Natural killer cell (primary cell): ENCODE measurements around the gene DTNBP1. TPM values are rescaled to one million over a fixed set of nuclear protein-coding genes. Genes with fewer than 3 reads are reported as not detected.

Experiments
- ATAC-seq, 3 donors: fragments of 150-1000 bp in 2 of 3; fragments of 200-7000 bp in 1 of 3; cut with Tn5 transposase; 1 replicate in 1 of 3; 2 replicates in 2 of 3; pipeline ENCODE4 v1.10.0; 2021; ENCODE audit warnings: mild to moderate bottlenecking in 2 of 3, moderate library complexity in 2 of 3
- DNase-seq, 2 donors: peaks; one replicate each; pipeline versions ENCODE4 v3.0.0 to v3.0.0-alpha.2; 2013 to 2021; ENCODE audit warnings: mixed read lengths in 1 of 2
- H3K27ac ChIP-seq: one replicate; pipeline ENCODE4 v1.5.1; 2013; ENCODE audit warnings: mild to moderate bottlenecking, low read length
- H3K27me3 ChIP-seq: one replicate; pipeline ENCODE4 v1.6.1; 2013; ENCODE audit warnings: low read length; ENCODE audit not compliant: control insufficient read depth, insufficient read depth
- H3K36me3 ChIP-seq: one replicate; pipeline ENCODE4 v1.6.1; 2013; ENCODE audit warnings: low read length; ENCODE audit not compliant: control insufficient read depth, insufficient read depth
- H3K4me1 ChIP-seq: one replicate; pipeline ENCODE4 v1.6.1; 2013; ENCODE audit warnings: low read length; ENCODE audit not compliant: control insufficient read depth, insufficient read depth
- H3K4me3 ChIP-seq: one replicate; pipeline ENCODE4 v1.5.1; 2013; ENCODE audit warnings: low read length
- H3K9me3 ChIP-seq: one replicate; pipeline ENCODE4 v1.6.1; 2013; ENCODE audit warnings: low read length; ENCODE audit not compliant: control insufficient read depth, insufficient read depth
- H3K27ac Mint-ChIP-seq, 2 donors: one replicate each; pipeline ENCODE4 v1.8.0; 2022; ENCODE audit warnings: mild to moderate bottlenecking in 2 of 2, mixed read lengths in 2 of 2, moderate library complexity in 1 of 2
- H3K27me3 Mint-ChIP-seq, 2 donors: one replicate each; pipeline ENCODE4 v1.8.0; 2022; ENCODE audit warnings: low read depth in 2 of 2, mixed read lengths in 2 of 2
- H3K36me3 Mint-ChIP-seq: one replicate; pipeline ENCODE4 v1.8.0; 2022; ENCODE audit warnings: mixed read lengths
- H3K4me1 Mint-ChIP-seq, 2 donors: one replicate each; pipeline ENCODE4 v1.8.0; 2022; ENCODE audit warnings: mixed read lengths in 2 of 2
- H3K4me3 Mint-ChIP-seq: one replicate; pipeline ENCODE4 v1.8.0; 2022; ENCODE audit warnings: mild to moderate bottlenecking, moderate library complexity, mixed read lengths
- H3K9me3 Mint-ChIP-seq, 2 donors: one replicate each; pipeline ENCODE4 v1.8.0; 2022; ENCODE audit warnings: mixed read lengths in 2 of 2
- WGBS: methylation state at CpG from one replicate; pipeline ENCODE4 v1.1.7; 2013; ENCODE audit warnings: missing lambda C conversion rate; ENCODE audit not compliant: insufficient coverage; 5-methylcytosine and 5-hydroxymethylcytosine counted together
- intact Hi-C: fragments of 100-400 bp; cut with micrococcal nuclease; formaldehyde crosslinking; loops from one replicate; pipeline ENCODE4 v1.14.2; 2022
- total RNA-seq, 4 donors: library from RNA; stranded (reverse); fragments of 120-200 nt in 1 of 4; gene quantifications; one replicate each; pipeline versions ENCODE4 v1.2.3 to v1.2.4, GENCODE V29; 2013 to 2022
- TF ChIP-seq, protein P1 (sequence below): fragments of 200-600 bp; IDR thresholded peaks from one replicate; pipeline ENCODE4 v1.8.0; 2022; ENCODE audit warnings: antibody characterized with exemption

Gene DTNBP1
- total RNA-seq, 3 donors from 2014 or later (not counting 1 experiment from before 2014, with no cell fraction given), result 31.6 to 42.2 (median 38.4) TPM

DNA sequence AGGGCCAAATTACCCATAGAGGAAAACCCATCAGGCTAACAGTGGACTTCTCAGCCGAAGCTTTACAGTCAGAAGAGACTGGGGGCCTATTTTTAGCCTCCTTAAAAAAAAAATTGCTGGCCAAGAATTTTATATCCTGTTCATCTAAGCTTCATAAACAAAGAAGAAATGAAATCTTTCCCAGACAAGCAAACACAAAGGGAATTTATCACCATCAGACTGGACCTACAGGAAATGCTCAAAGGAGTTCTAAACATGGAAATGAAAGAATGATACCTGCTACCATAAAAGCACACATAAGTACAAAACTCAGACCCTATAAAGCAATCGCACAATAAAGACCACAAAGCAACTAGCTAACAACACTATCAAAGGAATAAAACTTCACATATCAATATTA lies 19.3 kb downstream of the DTNBP1 start:
- TF ChIP-seq, protein P1, sequence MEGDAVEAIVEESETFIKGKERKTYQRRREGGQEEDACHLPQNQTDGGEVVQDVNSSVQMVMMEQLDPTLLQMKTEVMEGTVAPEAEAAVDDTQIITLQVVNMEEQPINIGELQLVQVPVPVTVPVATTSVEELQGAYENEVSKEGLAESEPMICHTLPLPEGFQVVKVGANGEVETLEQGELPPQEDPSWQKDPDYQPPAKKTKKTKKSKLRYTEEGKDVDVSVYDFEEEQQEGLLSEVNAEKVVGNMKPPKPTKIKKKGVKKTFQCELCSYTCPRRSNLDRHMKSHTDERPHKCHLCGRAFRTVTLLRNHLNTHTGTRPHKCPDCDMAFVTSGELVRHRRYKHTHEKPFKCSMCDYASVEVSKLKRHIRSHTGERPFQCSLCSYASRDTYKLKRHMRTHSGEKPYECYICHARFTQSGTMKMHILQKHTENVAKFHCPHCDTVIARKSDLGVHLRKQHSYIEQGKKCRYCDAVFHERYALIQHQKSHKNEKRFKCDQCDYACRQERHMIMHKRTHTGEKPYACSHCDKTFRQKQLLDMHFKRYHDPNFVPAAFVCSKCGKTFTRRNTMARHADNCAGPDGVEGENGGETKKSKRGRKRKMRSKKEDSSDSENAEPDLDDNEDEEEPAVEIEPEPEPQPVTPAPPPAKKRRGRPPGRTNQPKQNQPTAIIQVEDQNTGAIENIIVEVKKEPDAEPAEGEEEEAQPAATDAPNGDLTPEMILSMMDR, result no peak
- 97% methylated on average over 2 of the region's 2 CpGs for WGBS
- peaks cover 12% of the 10 kb centered on the region for H3K36me3 ChIP-seq
- H3K4me3 ChIP-seq, result no peak overlapping the region
- DNase-seq (no peak), ATAC-seq (no peak)
- no peak overlapping the region for H3K27ac Mint-ChIP-seq
- intact Hi-C loops, result no loop called here
- H3K9me3 Mint-ChIP-seq, result peaks cover 0 to 4% of the 10 kb centered on the region in 2 donors
- H3K4me1 Mint-ChIP-seq, result peaks cover 50 to 78% of the 10 kb centered on the region in 2 donors
- H3K27ac ChIP-seq, result no peak overlapping the region
- no peaks in the 10 kb centered on the region for H3K27me3 Mint-ChIP-seq
- no peak overlapping the region for H3K4me3 Mint-ChIP-seq
- H3K27me3 ChIP-seq, result no peaks in the 10 kb centered on the region
- no peaks in the 10 kb centered on the region for H3K4me1 ChIP-seq
- peaks cover 34% of the 10 kb centered on the region for H3K36me3 Mint-ChIP-seq
- peaks cover 2% of the 10 kb centered on the region for H3K9me3 ChIP-seq

- peaks cover 27% of the 10 kb centered on the region for H3K36me3 Mint-ChIP-seq
- WGBS, result 82% methylated on average over 4 of the region's 4 CpGs
- DNase-seq, result no peak
- intact Hi-C loops, result no loop called here
- H3K9me3 Mint-ChIP-seq, result peaks cover 0 to 4% of the 10 kb centered on the region in 2 donors
- peaks cover 12% of the 10 kb centered on the region for H3K36me3 ChIP-seq
- no peaks in the 10 kb centered on the region for H3K27me3 ChIP-seq
- no peaks in the 10 kb centered on the region for H3K27me3 Mint-ChIP-seq
- H3K27ac ChIP-seq, result no peak overlapping the region
- H3K27ac Mint-ChIP-seq, result no peak overlapping the region
- peaks cover 2% of the 10 kb centered on the region for H3K9me3 ChIP-seq
- H3K4me1 ChIP-seq, result no peaks in the 10 kb centered on the region
- ATAC-seq, result peak in 2 of 3 donors; percentile 21 to 38
- no peak overlapping the region for H3K4me3 Mint-ChIP-seq
- no peak overlapping the region for H3K4me3 ChIP-seq
- H3K4me1 Mint-ChIP-seq, result peaks cover 50 to 67% of the 10 kb centered on the region in 2 donors
- TF ChIP-seq, protein P1, result no peak
Measured at GRCh38 chr6:15642276-15642675, 20.6 kb downstream of the DTNBP1 start.

DNA sequence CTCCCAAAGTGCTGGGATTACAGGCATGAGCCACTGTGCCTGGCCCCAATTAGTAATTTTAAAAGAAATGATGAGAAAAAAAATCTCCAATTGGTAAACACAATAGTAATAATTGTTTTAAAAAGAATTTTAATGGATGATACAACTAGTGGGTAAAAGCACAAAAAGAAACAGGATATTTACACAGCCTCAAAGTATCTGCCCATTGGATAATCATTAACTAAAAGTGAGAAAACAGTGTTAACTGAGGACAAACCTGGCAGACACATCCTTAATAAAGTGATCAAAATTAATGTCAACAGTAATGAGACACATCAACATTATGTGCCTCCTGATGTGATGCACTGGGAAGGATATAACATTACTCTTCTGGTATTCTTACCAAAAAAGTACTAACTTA lies 24.5 kb downstream of the DTNBP1 start:
- Mint-ChIP-seq H3K36me3 (peaks cover 9% of the 10 kb centered on the region), H3K27ac (no peak overlapping the region), H3K9me3 (no peaks in the 10 kb centered on the region), H3K4me3 (no peak overlapping the region), H3K4me1 (peaks cover 18 to 60% of the 10 kb centered on the region in 2 donors), H3K27me3 (no peaks in the 10 kb centered on the region)
- ATAC-seq (no peak), DNase-seq (no peak)
- no peak overlapping the region for H3K4me3 ChIP-seq
- peaks cover 11% of the 10 kb centered on the region for H3K36me3 ChIP-seq
- intact Hi-C loops, result no loop called here
- no peaks in the 10 kb centered on the region for H3K4me1 ChIP-seq
- H3K9me3 ChIP-seq, result peaks cover 1% of the 10 kb centered on the region
- TF ChIP-seq, protein P1, result no peak
- H3K27me3 ChIP-seq, result no peaks in the 10 kb centered on the region
- no peak overlapping the region for H3K27ac ChIP-seq

GRCh38 chr6:15631432-15631831 lies 31.4 kb downstream of the DTNBP1 start:
- 92% methylated on average over 1 of the region's 2 CpGs for WGBS
- Histone ChIP-seq H3K4me1 (peaks cover 11% of the 10 kb centered on the region), H3K4me3 (no peak overlapping the region), H3K36me3 (peaks cover 5% of the 10 kb centered on the region), H3K27me3 (no peaks in the 10 kb centered on the region), H3K9me3 (no peaks in the 10 kb centered on the region), H3K27ac (no peak overlapping the region)
- H3K27ac Mint-ChIP-seq, result no peak overlapping the region
- no peak for DNase-seq
- ATAC-seq, result no peak
- H3K9me3 Mint-ChIP-seq, result no peaks in the 10 kb centered on the region
- TF ChIP-seq, protein P1, result no peak
- no peaks in the 10 kb centered on the region for H3K36me3 Mint-ChIP-seq
- H3K27me3 Mint-ChIP-seq, result no peaks in the 10 kb centered on the region
- peaks cover 33 to 80% of the 10 kb centered on the region in 2 donors for H3K4me1 Mint-ChIP-seq
- intact Hi-C loops, result no loop called here
- no peak overlapping the region for H3K4me3 Mint-ChIP-seq
